ENCODE results near the gene ADAR. TPM values are rescaled to one million over a fixed set of nuclear protein-coding genes. Genes with fewer than 3 reads are reported as not detected.

The ADAR gene
- total and polyA plus RNA-seq, 2 of the 4 experiments (the other 2 are of a cell fraction): 70.9 to 131 TPM

DNA sequence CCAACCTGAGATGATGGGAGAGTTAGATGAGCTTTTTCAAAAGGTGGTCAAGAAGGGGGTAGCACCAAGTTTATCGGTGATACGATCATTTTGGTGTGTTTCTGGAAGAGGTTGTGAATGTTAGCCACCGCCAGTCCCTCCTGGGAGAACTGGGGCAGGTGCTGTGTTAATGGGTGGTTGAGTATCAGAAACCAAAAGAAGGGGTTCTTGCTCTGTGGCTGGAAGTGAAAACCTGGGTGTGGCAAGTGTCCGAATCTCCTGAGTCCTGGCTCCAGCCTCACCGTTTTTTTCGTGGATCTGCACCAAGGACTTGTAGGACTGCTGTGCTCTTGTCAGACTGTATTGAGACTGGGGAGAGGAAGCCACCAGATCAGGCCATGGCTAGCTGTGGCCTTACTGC lies 57.3 kb downstream of the ADAR start:
- intact Hi-C loops (cut with micrococcal nuclease) (no loop called here), in situ Hi-C loops (cut with MboI; ENCODE audit: low sequenced_read_pairs) (no loop called here), dilution Hi-C loops (cut with HindIII; ENCODE audit: low sequenced_read_pairs, unreplicated experiment) (no loop called here)
- H2BK5ac ChIP-seq (ENCODE audit: low read depth, low read length, poor library complexity, severe bottlenecking): no peak overlapping the region
- no peak overlapping the region for H3K4me3 ChIP-seq (ENCODE audit: insufficient read depth, low read depth, low read length)
- H2BK20ac ChIP-seq (ENCODE audit: low read depth, low read length): no peak overlapping the region
- WGBS, 2 experiments (ENCODE audit: extremely low coverage in 2 of 2, insufficient read length in 1 of 2): 75% methylated on average over 4 of the region's 6 CpGs; no CpG with 5 or more reads in 1 of the 2 experiments
- no TSS peak for BruUV-seq (replicated peaks)
- CTCF ChIA-PET: no interaction called here
- H3K27me3 ChIP-seq (ENCODE audit: control insufficient read depth, insufficient read depth, low read length): no peaks in the 10 kb centered on the region
- peaks cover 64% of the 10 kb centered on the region for H3K36me3 ChIP-seq (ENCODE audit: control insufficient read depth, insufficient read depth, low read length)
- peaks cover 5% of the 10 kb centered on the region; the same call in 1 of the 2 replicates for H3K9me1 ChIP-seq (ENCODE audit: insufficient read depth, low read length)
- peaks cover 15 to 39% of the 10 kb centered on the region in 2 experiments; a peak in 3 of 4 replicates for H3K79me1 ChIP-seq (ENCODE audit: low read depth in 1 of 2, low read length in 2 of 2)
- H4K5ac ChIP-seq (ENCODE audit: low read depth, low read length): no peak overlapping the region
- peaks cover 4% of the 10 kb centered on the region for H3K4me1 ChIP-seq (ENCODE audit: control insufficient read depth, insufficient read depth, low read length)
- no peak overlapping the region for H3K27ac ChIP-seq (ENCODE audit: insufficient read depth, low read length)
- ATAC-seq (ENCODE audit: low read depth): no peak
- no peak overlapping the region for H3K9ac ChIP-seq (ENCODE audit: low read depth, low read length)
- no peak overlapping the region for H3K56ac ChIP-seq (ENCODE audit: extremely low read depth, insufficient read depth, low read length)
- no peak overlapping the region for H2BK15ac ChIP-seq (ENCODE audit: low read depth, low read length)
- no peak overlapping the region for H3K4me2 ChIP-seq (ENCODE audit: low read depth, low read length)
- H2AFZ ChIP-seq (replicated peaks; ENCODE audit: low read length, poor library complexity): no peak overlapping the region
- H2AK9ac ChIP-seq (replicated peaks; ENCODE audit: low read depth, low read length, poor library complexity): no peak overlapping the region
- H3K4ac ChIP-seq (ENCODE audit: low read depth, low read length): no peak overlapping the region
- H3K23ac ChIP-seq (ENCODE audit: low read depth, low read length): no peak overlapping the region
- H3K14ac ChIP-seq (replicated peaks; ENCODE audit: low read depth, low read length): no peak overlapping the region
- no peaks in the 10 kb centered on the region for H3K9me3 ChIP-seq (ENCODE audit: control insufficient read depth, insufficient read depth, low read length)
- no peak overlapping the region for H4K8ac ChIP-seq (ENCODE audit: low read depth in 2 of 2, low read length in 2 of 2)
- H4K20me1 ChIP-seq (ENCODE audit: insufficient read depth, low read length): peaks cover 32% of the 10 kb centered on the region; the same call in 1 of the 2 replicates
- H2BK120ac ChIP-seq (ENCODE audit: low read depth, low read length): no peak overlapping the region
- no peak overlapping the region for H2AK5ac ChIP-seq (ENCODE audit: low read depth, low read length)
- DNase-seq: no peak
- no peak overlapping the region for H3K18ac ChIP-seq (ENCODE audit: low read depth, low read length)
- POLR2A ChIA-PET (ENCODE audit: unreplicated experiment): no interaction called here
- TF ChIP-seq RAD21 (IDR thresholded peaks at IDR 0.05; ENCODE audit: low read length) (no peak), NFE2L2 (IDR thresholded peaks at IDR 0.05; ENCODE audit: low read depth, low read length) (no peak), CHD1 (IDR thresholded peaks at IDR 0.05; ENCODE audit: low read depth, low read length) (no peak), RFX5 (IDR thresholded peaks at IDR 0.05; ENCODE audit: low read depth, low read length) (no peak), BHLHE40 (IDR thresholded peaks at IDR 0.05; ENCODE audit: low read depth, low read length) (no peak), CEBPB (IDR thresholded peaks at IDR 0.05; ENCODE audit: low read depth, low read length) (no peak), RCOR1 (IDR thresholded peaks at IDR 0.05; ENCODE audit: insufficient replicate concordance, low read length) (no peak)
- TF ChIP-seq, protein P1, sequence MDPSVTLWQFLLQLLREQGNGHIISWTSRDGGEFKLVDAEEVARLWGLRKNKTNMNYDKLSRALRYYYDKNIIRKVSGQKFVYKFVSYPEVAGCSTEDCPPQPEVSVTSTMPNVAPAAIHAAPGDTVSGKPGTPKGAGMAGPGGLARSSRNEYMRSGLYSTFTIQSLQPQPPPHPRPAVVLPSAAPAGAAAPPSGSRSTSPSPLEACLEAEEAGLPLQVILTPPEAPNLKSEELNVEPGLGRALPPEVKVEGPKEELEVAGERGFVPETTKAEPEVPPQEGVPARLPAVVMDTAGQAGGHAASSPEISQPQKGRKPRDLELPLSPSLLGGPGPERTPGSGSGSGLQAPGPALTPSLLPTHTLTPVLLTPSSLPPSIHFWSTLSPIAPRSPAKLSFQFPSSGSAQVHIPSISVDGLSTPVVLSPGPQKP (IDR thresholded peaks at IDR 0.05; ENCODE audit: borderline replicate concordance, low read depth, low read length): no peak
- TF ChIP-seq, protein P2, sequence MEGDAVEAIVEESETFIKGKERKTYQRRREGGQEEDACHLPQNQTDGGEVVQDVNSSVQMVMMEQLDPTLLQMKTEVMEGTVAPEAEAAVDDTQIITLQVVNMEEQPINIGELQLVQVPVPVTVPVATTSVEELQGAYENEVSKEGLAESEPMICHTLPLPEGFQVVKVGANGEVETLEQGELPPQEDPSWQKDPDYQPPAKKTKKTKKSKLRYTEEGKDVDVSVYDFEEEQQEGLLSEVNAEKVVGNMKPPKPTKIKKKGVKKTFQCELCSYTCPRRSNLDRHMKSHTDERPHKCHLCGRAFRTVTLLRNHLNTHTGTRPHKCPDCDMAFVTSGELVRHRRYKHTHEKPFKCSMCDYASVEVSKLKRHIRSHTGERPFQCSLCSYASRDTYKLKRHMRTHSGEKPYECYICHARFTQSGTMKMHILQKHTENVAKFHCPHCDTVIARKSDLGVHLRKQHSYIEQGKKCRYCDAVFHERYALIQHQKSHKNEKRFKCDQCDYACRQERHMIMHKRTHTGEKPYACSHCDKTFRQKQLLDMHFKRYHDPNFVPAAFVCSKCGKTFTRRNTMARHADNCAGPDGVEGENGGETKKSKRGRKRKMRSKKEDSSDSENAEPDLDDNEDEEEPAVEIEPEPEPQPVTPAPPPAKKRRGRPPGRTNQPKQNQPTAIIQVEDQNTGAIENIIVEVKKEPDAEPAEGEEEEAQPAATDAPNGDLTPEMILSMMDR (conservative IDR thresholded peaks at IDR 0.05; ENCODE audit: low read depth, low read length): no peak
- TF ChIP-seq, protein P3, sequence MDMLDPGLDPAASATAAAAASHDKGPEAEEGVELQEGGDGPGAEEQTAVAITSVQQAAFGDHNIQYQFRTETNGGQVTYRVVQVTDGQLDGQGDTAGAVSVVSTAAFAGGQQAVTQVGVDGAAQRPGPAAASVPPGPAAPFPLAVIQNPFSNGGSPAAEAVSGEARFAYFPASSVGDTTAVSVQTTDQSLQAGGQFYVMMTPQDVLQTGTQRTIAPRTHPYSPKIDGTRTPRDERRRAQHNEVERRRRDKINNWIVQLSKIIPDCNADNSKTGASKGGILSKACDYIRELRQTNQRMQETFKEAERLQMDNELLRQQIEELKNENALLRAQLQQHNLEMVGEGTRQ (IDR thresholded peaks at IDR 0.05; ENCODE audit: low read depth, low read length): no peak
- no peak overlapping the region for H4K91ac ChIP-seq (ENCODE audit: insufficient read depth, low read depth, low read length)
